Small intestine (tissue), 7 donors: ENCODE measurements around the gene CCL22. TPM values are rescaled to one million over a fixed set of nuclear protein-coding genes. Genes with fewer than 3 reads are reported as not detected.
"Not testable (repeated sequence)": the region's sequence is repeated elsewhere in the genome, so short reads cannot be mapped to it uniquely, and the experiment has no call there.

Experiments used
- DNase-seq, 2 donors: peaks; one replicate each; pipeline versions ENCODE4 v3.0.0 to v3.0.0-alpha.2; 2013
- FAIRE-seq: peaks from 2 replicates; lab custom pipeline; 2012; peaks lifted over from hg19 to GRCh38; lab: Jason Lieb, UNC
- H3K27ac ChIP-seq, 3 donors: one replicate each; pipeline ENCODE4 v1.5.1; 2013; ENCODE audit warnings: low read length in 2 of 3, mild to moderate bottlenecking in 2 of 3, control low read depth in 1 of 3, inconsistent platforms in 1 of 3, low read depth in 1 of 3, moderate library complexity in 1 of 3
- H3K27me3 ChIP-seq, 3 donors: one replicate each; pipeline ENCODE4 v1.6.1; 2013; ENCODE audit warnings: low read length in 3 of 3, inconsistent platforms in 1 of 3; ENCODE audit not compliant: control insufficient read depth in 3 of 3, insufficient read depth in 3 of 3
- H3K36me3 ChIP-seq, 3 donors: one replicate each; pipeline ENCODE4 v1.6.1; 2013; ENCODE audit warnings: low read length in 3 of 3, inconsistent platforms in 1 of 3, low read depth in 1 of 3, mild to moderate bottlenecking in 1 of 3, moderate library complexity in 1 of 3; ENCODE audit not compliant: control insufficient read depth in 3 of 3, insufficient read depth in 2 of 3
- H3K4me1 ChIP-seq, 3 donors: one replicate each; pipeline ENCODE4 v1.6.1; 2013; ENCODE audit warnings: low read length in 2 of 3, inconsistent platforms in 1 of 3, low read depth in 1 of 3, mild to moderate bottlenecking in 1 of 3, moderate library complexity in 1 of 3; ENCODE audit not compliant: control insufficient read depth in 3 of 3, insufficient read depth in 2 of 3
- H3K4me3 ChIP-seq, 3 donors: one replicate each; pipeline ENCODE4 v1.5.1; 2013; ENCODE audit warnings: low read length in 3 of 3, control low read depth in 1 of 3, inconsistent platforms in 1 of 3, low read depth in 1 of 3, mild to moderate bottlenecking in 1 of 3, moderate library complexity in 1 of 3
- H3K9me3 ChIP-seq, 2 donors: one replicate each; pipeline ENCODE4 v1.6.1; 2013; ENCODE audit warnings: low read depth in 1 of 2, low read length in 1 of 2; ENCODE audit not compliant: control insufficient read depth in 2 of 2, insufficient read depth in 1 of 2
- WGBS, 3 donors: extraction: QIAGEN DNeasy Blood & Tissue Kit; methylation state at CpG; one replicate each; pipeline ENCODE4 v1.1.7; 2013; 5-methylcytosine and 5-hydroxymethylcytosine counted together
- polyA plus RNA-seq, 4 donors: library from polyadenylated mRNA; stranded (reverse) in 3 of 4; unstranded in 1 of 4; fragments of 200-250 nt in 3 of 4; fragments of 120-200 nt in 1 of 4; gene quantifications; one replicate each; pipeline versions ENCODE4 v1.2.1 to v1.2.3, GENCODE V29; 2013
- donor health status: healthy with polysubstance abuse.
- donor health status: control.
- donor health status: control.
- donor health status: Bipolar disorder and iron deficiency.
- donor health status: healthy.

CCL22 gene
- polyA plus RNA-seq, 4 donors = 0.16 to 0.43 TPM; not detected in 2

- WGBS, 3 donors = 85 to 87% (median 87%) methylated on average over 8 of the region's 8 CpGs
- not testable (repeated sequence) for H3K27ac ChIP-seq, H3K4me3 ChIP-seq, FAIRE-seq, H3K27me3 ChIP-seq, H3K9me3 ChIP-seq, DNase-seq
- peaks cover 0 to 11% (median 0%) of the 10 kb centered on the region in 3 donors for H3K36me3 ChIP-seq
- peaks cover 0 to 39% (median 3%) of the 10 kb centered on the region in 3 donors for H3K4me1 ChIP-seq
Measured at GRCh38 chr16:57374925-57375465, 16.4 kb downstream of the CCL22 start.

- H3K36me3 ChIP-seq = peaks cover 0 to 23% (median 0%) of the 10 kb centered on the region in 3 donors
- H3K4me1 ChIP-seq = peaks cover 0 to 39% (median 3%) of the 10 kb centered on the region in 3 donors
- WGBS, 3 donors = 87 to 90% (median 88%) methylated on average over 3 of the region's 3 CpGs
Measured at GRCh38 chr16:57376313-57376818, 17.8 kb downstream of the CCL22 start.

GRCh38 chr16:57377080-57377841 lies 18.7 kb downstream of the CCL22 start:
- Histone ChIP-seq H3K27ac (peak overlapping the region in 1 of 3 donors; percentile 27), H3K4me3 (no peak overlapping the region), H3K27me3 (no peaks in the 10 kb centered on the region), H3K9me3 (no peaks in the 10 kb centered on the region), H3K4me1 (peaks cover 0 to 30% (median 3%) of the 10 kb centered on the region in 3 donors), H3K36me3 (peaks cover 0 to 31% (median 0%) of the 10 kb centered on the region in 3 donors)
- DNase-seq (peak in 1 of 2 donors; percentile 41), FAIRE-seq (no peak)
- 39 to 60% (median 49%) methylated on average over 5 of the region's 5 CpGs for WGBS, 3 donors

More at GRCh38 chr16:57376313-57376818, 17.8 kb downstream of the CCL22 start:
- no peaks in the 10 kb centered on the region for H3K27me3 ChIP-seq
- DNase-seq (no peak), FAIRE-seq (no peak)
- no peak overlapping the region for H3K27ac ChIP-seq
- no peak overlapping the region for H3K4me3 ChIP-seq
- no peaks in the 10 kb centered on the region for H3K9me3 ChIP-seq

GRCh38 chr16:57379579-57379978 lies 21.0 kb downstream of the CCL22 start:
- Histone ChIP-seq H3K4me1 (peaks cover 2 to 32% (median 5%) of the 10 kb centered on the region in 3 donors), H3K27ac (no peak overlapping the region), H3K4me3 (no peak overlapping the region), H3K9me3 (no peaks in the 10 kb centered on the region), H3K27me3 (no peaks in the 10 kb centered on the region), H3K36me3 (peaks cover 0 to 43% (median 0%) of the 10 kb centered on the region in 3 donors)
- DNase-seq = no peak
- 82 to 87% (median 86%) methylated on average over 10 of the region's 10 CpGs for WGBS, 3 donors
- no peak for FAIRE-seq

GRCh38 chr16:57380671-57381462 lies 22.3 kb downstream of the CCL22 start:
- Histone ChIP-seq H3K9me3 (peaks cover 0 to 4% of the 10 kb centered on the region in 2 donors), H3K27me3 (no peaks in the 10 kb centered on the region), H3K4me1 (peaks cover 2 to 40% (median 5%) of the 10 kb centered on the region in 3 donors), H3K27ac (no peak overlapping the region), H3K36me3 (peaks cover 0 to 45% (median 0%) of the 10 kb centered on the region in 3 donors), H3K4me3 (no peak overlapping the region)
- WGBS, 3 donors = 58 to 78% (median 62%) methylated on average over 8 of the region's 8 CpGs
- no peak for DNase-seq
- FAIRE-seq = no peak

- Histone ChIP-seq H3K27ac (no peak overlapping the region), H3K4me3 (no peak overlapping the region), H3K36me3 (peaks cover 0 to 45% (median 0%) of the 10 kb centered on the region in 3 donors), H3K4me1 (peaks cover 2 to 46% (median 5%) of the 10 kb centered on the region in 3 donors), H3K9me3 (peaks cover 0 to 4% of the 10 kb centered on the region in 2 donors), H3K27me3 (no peaks in the 10 kb centered on the region)
- DNase-seq = no peak
- WGBS, 3 donors = 92 to 93% (median 93%) methylated on average over 23 to 35 of the region's 35 CpGs
- no peak for FAIRE-seq
Measured at GRCh38 chr16:57381791-57382534, 23.4 kb downstream of the CCL22 start.

- H3K4me1 ChIP-seq = peaks cover 2 to 42% (median 5%) of the 10 kb centered on the region in 3 donors
- peaks cover 0 to 45% (median 0%) of the 10 kb centered on the region in 3 donors for H3K36me3 ChIP-seq
- peak overlapping the region in 1 of 3 donors; percentile 95 for H3K27ac ChIP-seq
- peaks cover 0 to 4% of the 10 kb centered on the region in 2 donors for H3K9me3 ChIP-seq
- 91 to 95% (median 94%) methylated on average over 16 of the region's 16 CpGs for WGBS, 3 donors
- no peak for FAIRE-seq
- H3K4me3 ChIP-seq = no peak overlapping the region
- DNase-seq = no peak
- H3K27me3 ChIP-seq = no peaks in the 10 kb centered on the region
Measured at GRCh38 chr16:57382535-57383275, 24.1 kb downstream of the CCL22 start.
